MCF 10A (cell line): ENCODE measurements around the gene FMNL2. TPM values are rescaled to one million over a fixed set of nuclear protein-coding genes. Genes with fewer than 3 reads are reported as not detected.

Experiments
- BruUV-seq: library from RNA; stranded (reverse); fragments of 400-500 nt; replicated peaks from 2 replicates; lab custom pipeline; 2021; lab: Mats Ljungman, UMichigan
- CTCF ChIA-PET: fragments of 300-600 bp; sonication (Branson Sonifier 250); formaldehyde crosslinking; extraction: SDS; loops from one replicate; lab custom pipeline; 2021; ENCODE audit warnings: antibody characterized with exemption, inconsistent platforms; lab: Yijun Ruan, JAX
- POLR2A ChIA-PET: fragments of 300-600, 350-650 bp; sonication (Branson Sonifier 250); formaldehyde crosslinking; extraction: SDS; loops from one replicate; lab custom pipeline; 2020; ENCODE audit warnings: antibody characterized with exemption, inconsistent platforms; lab: Yijun Ruan, JAX
- DNase-seq: peaks from one replicate; pipeline ENCODE4 v3.0.0-alpha.2; 2018; ENCODE audit not compliant: unreplicated experiment
- H3K27ac Mint-ChIP-seq: one replicate; pipeline ENCODE4 v1.8.0; 2022; ENCODE audit warnings: mild to moderate bottlenecking, low read depth, mixed read lengths; ENCODE audit not compliant: unreplicated experiment
- H3K27me3 Mint-ChIP-seq: one replicate; pipeline ENCODE4 v1.8.0; 2022; ENCODE audit warnings: mixed read lengths; ENCODE audit not compliant: insufficient read depth, unreplicated experiment
- H3K36me3 Mint-ChIP-seq: one replicate; pipeline ENCODE4 v1.8.0; 2022; ENCODE audit warnings: mild to moderate bottlenecking, moderate library complexity, mixed read lengths; ENCODE audit not compliant: insufficient read depth, unreplicated experiment
- H3K4me1 Mint-ChIP-seq: one replicate; pipeline ENCODE4 v1.8.0; 2022; ENCODE audit warnings: mixed read lengths; ENCODE audit not compliant: insufficient read depth, unreplicated experiment
- H3K4me3 Mint-ChIP-seq: one replicate; pipeline ENCODE4 v1.8.0; 2022; ENCODE audit warnings: mild to moderate bottlenecking, moderate library complexity, mixed read lengths; ENCODE audit not compliant: unreplicated experiment
- H3K9me3 Mint-ChIP-seq: one replicate; pipeline ENCODE4 v1.8.0; 2022; ENCODE audit warnings: mixed read lengths; ENCODE audit not compliant: unreplicated experiment
- CTCF ChIP-seq: fragments of 200-600 bp; IDR thresholded peaks from one replicate; pipeline ENCODE4 v1.8.0; 2022; ENCODE audit warnings: antibody characterized with exemption, mild to moderate bottlenecking; ENCODE audit not compliant: unreplicated experiment
- intact Hi-C: fragments of 100-400 bp; cut with micrococcal nuclease; formaldehyde crosslinking; loops from 2 replicates; pipeline ENCODE4 v1.14.1; 2022
- total RNA-seq: library from RNA; stranded (reverse); gene quantifications from 2 replicates; pipeline ENCODE4 v1.2.3, GENCODE V29; 2022

The FMNL2 gene
- total RNA-seq, 1 experiment from 2014 or later, result 76.5 TPM

GRCh38 chr2:152550386-152550785 lies 215.4 kb downstream of the FMNL2 start:
- intact Hi-C loops, result no loop called here
- H3K27me3 Mint-ChIP-seq, result no peaks in the 10 kb centered on the region
- H3K4me1 Mint-ChIP-seq, result no peaks in the 10 kb centered on the region

DNA sequence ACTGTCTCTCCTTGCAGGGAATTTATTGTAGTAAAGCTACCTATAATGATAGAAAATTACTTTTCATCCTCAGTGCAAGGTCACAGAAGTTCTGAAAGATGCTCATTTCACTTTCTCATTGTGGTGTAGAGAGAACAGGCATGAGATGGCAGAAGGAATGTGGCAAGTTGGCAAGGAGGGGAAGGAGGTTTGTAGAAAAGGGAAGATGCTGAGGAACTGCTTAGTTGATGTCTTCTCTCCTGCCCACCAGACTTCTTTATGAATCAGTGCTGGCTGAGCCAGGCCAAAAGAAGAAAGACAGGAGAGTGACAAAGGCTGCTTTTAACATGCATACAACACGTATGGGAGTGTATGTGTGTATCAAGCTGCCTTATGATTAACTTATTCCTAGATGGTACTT lies 217.9 kb downstream of the FMNL2 start:
- ChIA-PET POLR2A (interaction anchor here (1.0 kb wide), 1 partner anchor 11 kb away, joined by 5 read pairs; no protein-coding TSS in a partner anchor), CTCF (interaction anchor here (0.6 to 0.8 kb wide), 2 partner anchors 137 to 360 kb away, joined by 4 read pairs; no protein-coding TSS in a partner anchor)
- no peak for TF ChIP-seq CTCF
- Mint-ChIP-seq H3K27ac (no peak overlapping the region), H3K27me3 (no peaks in the 10 kb centered on the region), H3K9me3 (no peaks in the 10 kb centered on the region), H3K36me3 (peaks cover 12% of the 10 kb centered on the region), H3K4me3 (no peak overlapping the region), H3K4me1 (no peaks in the 10 kb centered on the region)
- BruUV-seq, result no TSS peak
- intact Hi-C loops, result no loop called here
- DNase-seq, result no peak

More at GRCh38 chr2:152550386-152550785, 215.4 kb downstream of the FMNL2 start:
- H3K9me3 Mint-ChIP-seq, result no peaks in the 10 kb centered on the region
- H3K4me3 Mint-ChIP-seq, result no peak overlapping the region
- no peak overlapping the region for H3K27ac Mint-ChIP-seq
- no peak for DNase-seq
- BruUV-seq, result no TSS peak
- CTCF ChIA-PET, result interaction anchor here (0.6 to 0.8 kb wide), 2 partner anchors 30 to 89 kb away, joined by 3 to 4 read pairs; no protein-coding TSS in a partner anchor
- POLR2A ChIA-PET, result no interaction called here
- H3K36me3 Mint-ChIP-seq, result peaks cover 12% of the 10 kb centered on the region
- no peak for TF ChIP-seq CTCF

- no peak for TF ChIP-seq CTCF
- ChIA-PET POLR2A (interaction anchor here (1.4 kb wide), 1 partner anchor 9 kb away, joined by 3 read pairs; no protein-coding TSS in a partner anchor), CTCF (interaction anchor here (0.6 kb wide), 2 partner anchors 218 to 527 kb away, joined by 3 to 4 read pairs; no protein-coding TSS in a partner anchor)
- no TSS peak for BruUV-seq
- peaks cover 5% of the 10 kb centered on the region for H3K4me1 Mint-ChIP-seq
- no peaks in the 10 kb centered on the region for H3K27me3 Mint-ChIP-seq
- H3K4me3 Mint-ChIP-seq, result no peak overlapping the region
- H3K27ac Mint-ChIP-seq, result no peak overlapping the region
- intact Hi-C loops, result no loop called here
- H3K9me3 Mint-ChIP-seq, result no peaks in the 10 kb centered on the region
- no peak for DNase-seq
- peaks cover 11% of the 10 kb centered on the region for H3K36me3 Mint-ChIP-seq
These were observed 218.5 kb downstream of the FMNL2 start for GRCh38 chr2:152553518-152553917.

GRCh38 chr2:152555048-152555447 lies 220.1 kb downstream of the FMNL2 start:
- POLR2A ChIA-PET, result interaction anchor here (0.6 to 1.4 kb wide), 5 partner anchors 8 to 355 kb away, joined by 3 read pairs; no protein-coding TSS in a partner anchor
- peaks cover 12% of the 10 kb centered on the region for H3K4me1 Mint-ChIP-seq
- intact Hi-C loops, result no loop called here
- CTCF ChIA-PET, result interaction anchor here (0.8 to 1.9 kb wide), 5 partner anchors 9 to 366 kb away, joined by 3 to 6 read pairs (median 3); no protein-coding TSS in a partner anchor
- TF ChIP-seq CTCF, result peak; percentile 10
- no peaks in the 10 kb centered on the region for H3K27me3 Mint-ChIP-seq
- no peaks in the 10 kb centered on the region for H3K9me3 Mint-ChIP-seq
- DNase-seq, result peak; percentile 13
- no peak overlapping the region for H3K4me3 Mint-ChIP-seq
- no peak overlapping the region for H3K27ac Mint-ChIP-seq
- H3K36me3 Mint-ChIP-seq, result peaks cover 16% of the 10 kb centered on the region
- no TSS peak for BruUV-seq
